Endothelial cell of umbilical vein (primary cell): ENCODE data around the gene EFHB.

Experiments
- CTCF ChIP-seq, 2 donors: IDR thresholded peaks; 1 replicate in 1 of 2; 2 replicates in 1 of 2; pipeline ENCODE4 v1.5.1; 2011; ENCODE audit warnings: low read length in 2 of 2, mild to moderate bottlenecking in 2 of 2, moderate library complexity in 2 of 2, control low read depth in 1 of 2, inconsistent platforms in 1 of 2, low read depth in 1 of 2; ENCODE audit not compliant: insufficient read depth in 1 of 2; ENCODE audit errors: extremely low read depth in 1 of 2
- MYC ChIP-seq: IDR thresholded peaks from one replicate; pipeline ENCODE4 v1.6.1; 2011; ENCODE audit warnings: mild to moderate bottlenecking, low read depth, low read length
- POLR2A ChIP-seq: IDR thresholded peaks from 2 replicates; pipeline ENCODE4 v1.6.1; 2012; ENCODE audit warnings: low read depth, mild to moderate bottlenecking, control low read depth, low read length

GRCh38 chr3:19901918-19902317 lies 32.1 kb downstream of the EFHB start:
- TF ChIP-seq CTCF (IDR thresholded peaks at IDR 0.05; ENCODE audit: extremely low read depth in 1 of 2, insufficient read depth in 1 of 2, low read depth in 1 of 2, low read length in 2 of 2) (no peak), MYC (no peak), POLR2A (no peak)
